Body of pancreas (tissue), 4 donors: ENCODE data around the gene RFTN1.

Experiments
- POLR2A ChIP-seq, 3 donors: fragments of 450-650 bp; IDR thresholded peaks; one replicate each; pipeline ENCODE4 v1.6.1; 2016; ENCODE audit warnings: antibody characterized with exemption in 3 of 3, mild to moderate bottlenecking in 2 of 3
- TF ChIP-seq, protein P1 (sequence below), 7 experiments: fragments of 450-650 bp in 4 of 7; fragments of 200-600 bp in 3 of 7; sonication (generic) in 3 of 7; IDR thresholded peaks; one replicate each; pipeline ENCODE4 v1.5.1; 2016 to 2019; ENCODE audit warnings: antibody characterized with exemption in 7 of 7

GRCh38 chr3:16496408-16497222 lies 16.9 kb downstream of the RFTN1 start:
- TF ChIP-seq, protein P1, sequence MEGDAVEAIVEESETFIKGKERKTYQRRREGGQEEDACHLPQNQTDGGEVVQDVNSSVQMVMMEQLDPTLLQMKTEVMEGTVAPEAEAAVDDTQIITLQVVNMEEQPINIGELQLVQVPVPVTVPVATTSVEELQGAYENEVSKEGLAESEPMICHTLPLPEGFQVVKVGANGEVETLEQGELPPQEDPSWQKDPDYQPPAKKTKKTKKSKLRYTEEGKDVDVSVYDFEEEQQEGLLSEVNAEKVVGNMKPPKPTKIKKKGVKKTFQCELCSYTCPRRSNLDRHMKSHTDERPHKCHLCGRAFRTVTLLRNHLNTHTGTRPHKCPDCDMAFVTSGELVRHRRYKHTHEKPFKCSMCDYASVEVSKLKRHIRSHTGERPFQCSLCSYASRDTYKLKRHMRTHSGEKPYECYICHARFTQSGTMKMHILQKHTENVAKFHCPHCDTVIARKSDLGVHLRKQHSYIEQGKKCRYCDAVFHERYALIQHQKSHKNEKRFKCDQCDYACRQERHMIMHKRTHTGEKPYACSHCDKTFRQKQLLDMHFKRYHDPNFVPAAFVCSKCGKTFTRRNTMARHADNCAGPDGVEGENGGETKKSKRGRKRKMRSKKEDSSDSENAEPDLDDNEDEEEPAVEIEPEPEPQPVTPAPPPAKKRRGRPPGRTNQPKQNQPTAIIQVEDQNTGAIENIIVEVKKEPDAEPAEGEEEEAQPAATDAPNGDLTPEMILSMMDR (IDR thresholded peaks at IDR 0.05): no peak
- TF ChIP-seq POLR2A (IDR thresholded peaks at IDR 0.05): no peak
